H9 (cell line): ENCODE data around the gene RNF111. TPM values are rescaled to one million over a fixed set of nuclear protein-coding genes. Genes with fewer than 3 reads are reported as not detected.

Experiments
- DNase-seq: peaks from one replicate; pipeline ENCODE4 v3.0.0-alpha.2; 2017
- H2AFZ ChIP-seq: one replicate; pipeline ENCODE4 v1.6.1; 2013; ENCODE audit warnings: mild to moderate bottlenecking, low read length, control low read depth, moderate library complexity
- H2AK5ac ChIP-seq: 2 replicates; pipeline ENCODE4 v1.6.1; 2013; ENCODE audit warnings: low read length, control low read depth, mixed read lengths; ENCODE audit not compliant: insufficient read length
- H2BK120ac ChIP-seq: one replicate; pipeline ENCODE4 v1.6.1; 2013; ENCODE audit warnings: low read depth, mild to moderate bottlenecking, low read length, control low read depth, inconsistent platforms; ENCODE audit not compliant: poor library complexity, severe bottlenecking
- H2BK12ac ChIP-seq: 2 replicates; pipeline ENCODE4 v1.6.1; 2013; ENCODE audit warnings: low read length, control low read depth, mixed read lengths, low read depth; ENCODE audit not compliant: insufficient read length
- H2BK15ac ChIP-seq: 2 replicates; pipeline ENCODE4 v1.6.1; 2013; ENCODE audit warnings: low read depth, low read length, control low read depth
- H2BK20ac ChIP-seq: one replicate; pipeline ENCODE4 v1.6.1; 2013; ENCODE audit warnings: low read depth, mild to moderate bottlenecking, low read length, control low read depth, inconsistent platforms; ENCODE audit not compliant: poor library complexity, severe bottlenecking
- H2BK5ac ChIP-seq: 2 replicates; pipeline ENCODE4 v1.6.1; 2013; ENCODE audit warnings: low read length, control low read depth, mixed read lengths; ENCODE audit not compliant: insufficient read length
- H3K14ac ChIP-seq: 2 replicates; pipeline ENCODE4 v1.6.1; 2013; ENCODE audit warnings: low read length, control low read depth; ENCODE audit not compliant: insufficient read depth
- H3K18ac ChIP-seq: 2 replicates; pipeline ENCODE4 v1.6.1; 2013; ENCODE audit warnings: low read depth, mild to moderate bottlenecking, mixed read lengths, low read length, control low read depth; ENCODE audit not compliant: insufficient read length
- H3K23ac ChIP-seq: 2 replicates; pipeline ENCODE4 v1.6.1; 2013; ENCODE audit warnings: low read length, control low read depth, mixed read lengths, low read depth; ENCODE audit not compliant: insufficient read length
- H3K23me2 ChIP-seq: 2 replicates; pipeline ENCODE4 v1.6.1; 2013; ENCODE audit warnings: low read depth, mild to moderate bottlenecking, mixed read lengths, low read length, control low read depth; ENCODE audit not compliant: insufficient read length, poor library complexity, severe bottlenecking
- H3K27ac ChIP-seq: 2 replicates; pipeline ENCODE4 v1.5.1; 2013; ENCODE audit warnings: low read length, control low read depth, mixed read lengths, low read depth; ENCODE audit not compliant: insufficient read length
- H3K27me3 ChIP-seq: 2 replicates; pipeline ENCODE4 v1.6.1; 2013; ENCODE audit warnings: low read length, control low read depth, inconsistent platforms; ENCODE audit not compliant: insufficient read depth
- H3K4ac ChIP-seq: 2 replicates; pipeline ENCODE4 v1.6.1; 2013; ENCODE audit warnings: low read depth, mild to moderate bottlenecking, control low read depth, inconsistent platforms, low read length, moderate library complexity
- H3K4me1 ChIP-seq: 2 replicates; pipeline ENCODE4 v1.6.1; 2013; ENCODE audit warnings: low read length, control low read depth, inconsistent platforms; ENCODE audit not compliant: insufficient read depth
- H3K4me2 ChIP-seq: 2 replicates; pipeline ENCODE4 v1.6.1; 2013; ENCODE audit warnings: low read length, control low read depth, mixed read lengths; ENCODE audit not compliant: insufficient read length, insufficient read depth
- H3K56ac ChIP-seq: 2 replicates; pipeline ENCODE4 v1.6.1; 2013; ENCODE audit warnings: low read depth, mild to moderate bottlenecking, mixed read lengths, low read length, control low read depth; ENCODE audit not compliant: insufficient read length
- H3K79me1 ChIP-seq: 2 replicates; pipeline ENCODE4 v1.6.1; 2013; ENCODE audit warnings: low read depth, mild to moderate bottlenecking, moderate library complexity, low read length, control low read depth, inconsistent platforms; ENCODE audit not compliant: insufficient read depth, poor library complexity, severe bottlenecking
- H3K79me2 ChIP-seq: 2 replicates; pipeline ENCODE4 v1.6.1; 2013; ENCODE audit warnings: low read length, control low read depth, inconsistent platforms; ENCODE audit not compliant: insufficient read depth
- H3K9ac ChIP-seq: 2 replicates; pipeline ENCODE4 v1.6.1; 2013; ENCODE audit warnings: low read length, control low read depth, mixed read lengths; ENCODE audit not compliant: insufficient read length; ENCODE audit errors: extremely low read depth
- H3K9me3 ChIP-seq: one replicate; pipeline ENCODE4 v1.6.1; 2013; ENCODE audit warnings: low read depth, low read length, inconsistent platforms; ENCODE audit not compliant: control insufficient read depth
- H3T11ph ChIP-seq: one replicate; pipeline ENCODE4 v1.6.1; 2013; ENCODE audit warnings: mild to moderate bottlenecking, low read length, control low read depth, inconsistent platforms
- H4K20me1 ChIP-seq: one replicate; pipeline ENCODE4 v1.6.1; 2013; ENCODE audit not compliant: control insufficient read depth, insufficient read length, insufficient read depth
- H4K5ac ChIP-seq: 2 replicates; pipeline ENCODE4 v1.6.1; 2013; ENCODE audit warnings: low read depth, mild to moderate bottlenecking, mixed read lengths, low read length, control low read depth; ENCODE audit not compliant: insufficient read length
- H4K8ac ChIP-seq: replicated peaks from 2 replicates; pipeline ENCODE4 v1.6.1; 2013; ENCODE audit warnings: low read length, control low read depth, mixed read lengths, low read depth; ENCODE audit not compliant: insufficient read length
- H4K91ac ChIP-seq: 2 replicates; pipeline ENCODE4 v1.6.1; 2013; ENCODE audit warnings: low read depth, mild to moderate bottlenecking, moderate library complexity, mixed read lengths, low read length, control low read depth; ENCODE audit not compliant: insufficient read length
- H3K27ac Mint-ChIP-seq, 3 experiments: 2 replicates in 2 of 3; 3 replicates in 1 of 3; pipeline ENCODE4 v1.8.0; 2020 to 2021; ENCODE audit warnings: mixed read lengths in 3 of 3, mild to moderate bottlenecking in 1 of 3, moderate library complexity in 1 of 3
- H3K27me3 Mint-ChIP-seq: 2 replicates; pipeline ENCODE4 v1.8.0; 2021; ENCODE audit warnings: low read depth, mild to moderate bottlenecking, moderate library complexity, mixed read lengths
- H3K36me3 Mint-ChIP-seq, 3 experiments: 2 replicates in 2 of 3; 3 replicates in 1 of 3; pipeline ENCODE4 v1.8.0; 2020 to 2021; ENCODE audit warnings: low read depth in 3 of 3, mixed read lengths in 3 of 3; ENCODE audit not compliant: insufficient read depth in 1 of 3
- H3K4me1 Mint-ChIP-seq, 2 experiments: 2 replicates each; pipeline ENCODE4 v1.8.0; 2020; ENCODE audit warnings: mixed read lengths in 2 of 2
- H3K4me3 Mint-ChIP-seq, 2 experiments: 2 replicates in 1 of 2; 3 replicates in 1 of 2; pipeline ENCODE4 v1.8.0; 2020 to 2021; ENCODE audit warnings: mild to moderate bottlenecking in 2 of 2, mixed read lengths in 2 of 2, moderate library complexity in 1 of 2
- H3K9me3 Mint-ChIP-seq, 2 experiments: 2 replicates in 1 of 2; 3 replicates in 1 of 2; pipeline ENCODE4 v1.8.0; 2020; ENCODE audit warnings: mild to moderate bottlenecking in 2 of 2, mixed read lengths in 2 of 2, moderate library complexity in 1 of 2
- CTCF ChIP-seq: fragments of 200-600 bp; sonication (generic); conservative IDR thresholded peaks from 3 replicates; pipeline ENCODE4 v1.8.0; 2021; ENCODE audit warnings: antibody characterized with exemption, mild to moderate bottlenecking
- WGBS: extraction: QIAGEN DNeasy Blood & Tissue Kit; methylation state at CpG from one replicate; pipeline ENCODE4 v1.1.7; 2013; ENCODE audit warnings: missing lambda C conversion rate, low lambda C conversion rate, mixed read lengths; ENCODE audit not compliant: insufficient read length; ENCODE audit errors: extremely low coverage; 5-methylcytosine and 5-hydroxymethylcytosine counted together
- total RNA-seq: library from RNA; stranded (reverse); gene quantifications from 2 replicates; pipeline ENCODE4 v1.2.1, GENCODE V29; 2021

The RNF111 gene
- total RNA-seq, 1 experiment from 2014 or later = 28.0 TPM

- Histone ChIP-seq H2AFZ (no peak overlapping the region), H2BK120ac (no peak overlapping the region), H3K23ac (no peak overlapping the region), H4K20me1 (no peaks in the 10 kb centered on the region), H3K79me1 (no peaks in the 10 kb centered on the region), H3K9me3 (no peaks in the 10 kb centered on the region), H4K8ac (no peak overlapping the region), H2BK12ac (no peak overlapping the region), H3K56ac (no peak overlapping the region), H3K23me2 (no peaks in the 10 kb centered on the region), H3K9ac (no peak overlapping the region), H3K27me3 (no peaks in the 10 kb centered on the region), H2AK5ac (no peak overlapping the region), H3K4ac (no peak overlapping the region), H2BK15ac (no peak overlapping the region), H3K79me2 (no peaks in the 10 kb centered on the region), H3K18ac (no peak overlapping the region), H2BK5ac (no peak overlapping the region), H3K4me1 (no peaks in the 10 kb centered on the region), H3K14ac (no peak overlapping the region), H4K5ac (no peak overlapping the region), H3K4me2 (no peak overlapping the region), H3T11ph (no peak overlapping the region), H2BK20ac (no peak overlapping the region), H4K91ac (no peak overlapping the region), H3K27ac (no peak overlapping the region)
- WGBS = no CpG with 5 or more reads among the region's 3 CpGs
- DNase-seq = no peak
- H3K27ac Mint-ChIP-seq = no peak overlapping the region
- no peak overlapping the region for H3K4me3 Mint-ChIP-seq
- H3K9me3 Mint-ChIP-seq = no peaks in the 10 kb centered on the region
- peaks cover 3 to 24% (median 22%) of the 10 kb centered on the region in 3 experiments; a peak in 5 of 7 replicates for H3K36me3 Mint-ChIP-seq
- H3K27me3 Mint-ChIP-seq = no peaks in the 10 kb centered on the region
- TF ChIP-seq CTCF = no peak
- H3K4me1 Mint-ChIP-seq = no peaks in the 10 kb centered on the region
Observed at GRCh38 chr15:59096429-59096828, 109.0 kb downstream of the RNF111 start.
